ENCODE measurements around the gene MED4.

MED4 gene

GRCh38 chr13:48028066-48028465 lies 66.8 kb downstream of the MED4 start:
- no peak for DNase-seq

Data from 8988T (cell line).